ENCODE results near the gene PELI2. TPM values are rescaled to one million over a fixed set of nuclear protein-coding genes. Genes with fewer than 3 reads are reported as not detected.

Gene PELI2
- total and polyA plus RNA-seq, 2 of the 4 experiments (the other 2 are of a cell fraction): 6.0 to 36.7 TPM

DNA sequence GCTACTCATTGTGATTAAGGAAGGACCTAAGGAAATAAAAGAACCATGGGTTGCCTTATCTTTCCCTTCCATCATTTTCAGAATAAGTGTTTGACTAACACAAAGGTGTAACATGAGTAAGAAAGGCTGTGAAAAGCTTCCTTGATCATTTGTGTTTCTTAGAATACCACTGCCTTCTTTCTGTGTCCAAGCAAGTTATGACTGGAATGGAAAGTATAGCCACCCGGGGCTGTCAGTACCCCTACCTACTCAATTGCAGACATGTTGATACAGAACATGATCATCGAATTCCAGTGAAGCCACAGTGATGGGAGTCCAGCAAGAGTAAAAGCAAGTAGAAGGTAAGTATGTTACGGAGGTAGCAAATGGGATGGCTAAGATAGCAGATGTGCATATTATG lies 209.8 kb downstream of the PELI2 start:
- Histone ChIP-seq H3K27ac (ENCODE audit: insufficient read depth, low read length) (no peak overlapping the region), H2BK5ac (ENCODE audit: low read depth, low read length, poor library complexity, severe bottlenecking) (no peak overlapping the region), H3K23ac (ENCODE audit: low read depth, low read length) (no peak overlapping the region; the same call in 1 of the 2 replicates), H3K4me1 (ENCODE audit: control insufficient read depth, insufficient read depth, low read length) (peaks cover 20% of the 10 kb centered on the region), H2AK5ac (ENCODE audit: low read depth, low read length) (no peak overlapping the region), H3K27me3 (ENCODE audit: control insufficient read depth, insufficient read depth, low read length) (no peaks in the 10 kb centered on the region), H3K9me1 (ENCODE audit: insufficient read depth, low read length) (peaks cover 16% of the 10 kb centered on the region), H3K9ac (ENCODE audit: low read depth, low read length) (no peak overlapping the region), H4K5ac (ENCODE audit: low read depth, low read length) (no peak overlapping the region), H3K4ac (ENCODE audit: low read depth, low read length) (no peak overlapping the region), H3K36me3 (ENCODE audit: control insufficient read depth, insufficient read depth, low read length) (no peaks in the 10 kb centered on the region), H4K91ac (ENCODE audit: insufficient read depth, low read depth, low read length) (no peak overlapping the region), H2AK9ac (replicated peaks; ENCODE audit: low read depth, low read length, poor library complexity) (no peak overlapping the region), H3K4me2 (ENCODE audit: low read depth, low read length) (no peak overlapping the region), H3K79me1 (ENCODE audit: low read depth in 1 of 2, low read length in 2 of 2) (no peaks in the 10 kb centered on the region), H3K9me3 (ENCODE audit: control insufficient read depth, insufficient read depth, low read length) (no peaks in the 10 kb centered on the region), H4K8ac (ENCODE audit: low read depth in 2 of 2, low read length in 2 of 2) (no peak overlapping the region), H2AFZ (replicated peaks; ENCODE audit: low read length, poor library complexity) (no peak overlapping the region), H4K20me1 (ENCODE audit: insufficient read depth, low read length) (no peaks in the 10 kb centered on the region), H2BK120ac (ENCODE audit: low read depth, low read length) (0 out of 2 replicates have a peak overlapping the region, but pooled peaks have one; percentile 5), H3K4me3 (ENCODE audit: insufficient read depth, low read depth, low read length) (no peak overlapping the region), H2BK15ac (ENCODE audit: low read depth, low read length) (0 out of 3 replicates have a peak overlapping the region, but pooled peaks have one; percentile 15), H3K56ac (ENCODE audit: extremely low read depth, insufficient read depth, low read length) (no peak overlapping the region), H3K14ac (replicated peaks; ENCODE audit: low read depth, low read length) (no peak overlapping the region), H3K18ac (ENCODE audit: low read depth, low read length) (no peak overlapping the region), H2BK20ac (ENCODE audit: low read depth, low read length) (peak overlapping the region; percentile 28; the same call in 1 of the 2 replicates)
- TF ChIP-seq SMC3 (IDR thresholded peaks at IDR 0.05; ENCODE audit: low read depth, low read length) (no peak), FOS (IDR thresholded peaks at IDR 0.05; ENCODE audit: low read depth, low read length) (no peak), CEBPB (IDR thresholded peaks at IDR 0.05; ENCODE audit: low read depth, low read length) (no peak), RFX5 (IDR thresholded peaks at IDR 0.05; ENCODE audit: low read depth, low read length) (no peak), MXI1 (IDR thresholded peaks at IDR 0.05; ENCODE audit: borderline replicate concordance, low read depth, low read length) (no peak), RCOR1 (IDR thresholded peaks at IDR 0.05; ENCODE audit: insufficient replicate concordance, low read length) (no peak), MAFK (IDR thresholded peaks at IDR 0.05; ENCODE audit: low read depth, low read length) (no peak), RAD21 (IDR thresholded peaks at IDR 0.05; ENCODE audit: low read length) (no peak), MAZ (IDR thresholded peaks at IDR 0.05; ENCODE audit: borderline replicate concordance, low read depth, low read length) (no peak), BHLHE40 (IDR thresholded peaks at IDR 0.05; ENCODE audit: low read depth, low read length) (no peak), POLR2A (IDR thresholded peaks at IDR 0.05; ENCODE audit: low read depth, low read length) (no peak), CHD1 (IDR thresholded peaks at IDR 0.05; ENCODE audit: low read depth, low read length) (no peak), NFE2L2 (IDR thresholded peaks at IDR 0.05; ENCODE audit: low read depth, low read length) (no peak)
- TF ChIP-seq, protein P1, sequence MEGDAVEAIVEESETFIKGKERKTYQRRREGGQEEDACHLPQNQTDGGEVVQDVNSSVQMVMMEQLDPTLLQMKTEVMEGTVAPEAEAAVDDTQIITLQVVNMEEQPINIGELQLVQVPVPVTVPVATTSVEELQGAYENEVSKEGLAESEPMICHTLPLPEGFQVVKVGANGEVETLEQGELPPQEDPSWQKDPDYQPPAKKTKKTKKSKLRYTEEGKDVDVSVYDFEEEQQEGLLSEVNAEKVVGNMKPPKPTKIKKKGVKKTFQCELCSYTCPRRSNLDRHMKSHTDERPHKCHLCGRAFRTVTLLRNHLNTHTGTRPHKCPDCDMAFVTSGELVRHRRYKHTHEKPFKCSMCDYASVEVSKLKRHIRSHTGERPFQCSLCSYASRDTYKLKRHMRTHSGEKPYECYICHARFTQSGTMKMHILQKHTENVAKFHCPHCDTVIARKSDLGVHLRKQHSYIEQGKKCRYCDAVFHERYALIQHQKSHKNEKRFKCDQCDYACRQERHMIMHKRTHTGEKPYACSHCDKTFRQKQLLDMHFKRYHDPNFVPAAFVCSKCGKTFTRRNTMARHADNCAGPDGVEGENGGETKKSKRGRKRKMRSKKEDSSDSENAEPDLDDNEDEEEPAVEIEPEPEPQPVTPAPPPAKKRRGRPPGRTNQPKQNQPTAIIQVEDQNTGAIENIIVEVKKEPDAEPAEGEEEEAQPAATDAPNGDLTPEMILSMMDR (conservative IDR thresholded peaks at IDR 0.05; ENCODE audit: low read depth, low read length): no peak
- TF ChIP-seq, protein P2, sequence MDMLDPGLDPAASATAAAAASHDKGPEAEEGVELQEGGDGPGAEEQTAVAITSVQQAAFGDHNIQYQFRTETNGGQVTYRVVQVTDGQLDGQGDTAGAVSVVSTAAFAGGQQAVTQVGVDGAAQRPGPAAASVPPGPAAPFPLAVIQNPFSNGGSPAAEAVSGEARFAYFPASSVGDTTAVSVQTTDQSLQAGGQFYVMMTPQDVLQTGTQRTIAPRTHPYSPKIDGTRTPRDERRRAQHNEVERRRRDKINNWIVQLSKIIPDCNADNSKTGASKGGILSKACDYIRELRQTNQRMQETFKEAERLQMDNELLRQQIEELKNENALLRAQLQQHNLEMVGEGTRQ (IDR thresholded peaks at IDR 0.05; ENCODE audit: low read depth, low read length): no peak
- TF ChIP-seq, protein P3, sequence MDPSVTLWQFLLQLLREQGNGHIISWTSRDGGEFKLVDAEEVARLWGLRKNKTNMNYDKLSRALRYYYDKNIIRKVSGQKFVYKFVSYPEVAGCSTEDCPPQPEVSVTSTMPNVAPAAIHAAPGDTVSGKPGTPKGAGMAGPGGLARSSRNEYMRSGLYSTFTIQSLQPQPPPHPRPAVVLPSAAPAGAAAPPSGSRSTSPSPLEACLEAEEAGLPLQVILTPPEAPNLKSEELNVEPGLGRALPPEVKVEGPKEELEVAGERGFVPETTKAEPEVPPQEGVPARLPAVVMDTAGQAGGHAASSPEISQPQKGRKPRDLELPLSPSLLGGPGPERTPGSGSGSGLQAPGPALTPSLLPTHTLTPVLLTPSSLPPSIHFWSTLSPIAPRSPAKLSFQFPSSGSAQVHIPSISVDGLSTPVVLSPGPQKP (IDR thresholded peaks at IDR 0.05; ENCODE audit: borderline replicate concordance, low read depth, low read length): no peak
- ATAC-seq (ENCODE audit: low read depth) (no peak), DNase-seq (no peak)
- no CpG with 5 or more reads among the region's 3 CpGs for WGBS, 2 experiments (ENCODE audit: extremely low coverage in 2 of 2, insufficient read length in 1 of 2)
- intact Hi-C loops (cut with micrococcal nuclease): no loop called here
- BruUV-seq (replicated peaks): no TSS peak
- in situ Hi-C loops (cut with MboI; ENCODE audit: low sequenced_read_pairs): loop anchor here (25.0 kb wide), 1 partner anchor 891 kb away; the partner anchor contains the start of gene TBPL2
- dilution Hi-C loops (cut with HindIII; ENCODE audit: low sequenced_read_pairs, unreplicated experiment): no loop called here
- ChIA-PET POLR2A (ENCODE audit: unreplicated experiment) (no interaction called here), CTCF (no interaction called here)
